Muscle of arm (tissue), 12 donors: ENCODE results near the gene IDH2. TPM values are rescaled to one million over a fixed set of nuclear protein-coding genes. Genes with fewer than 3 reads are reported as not detected.

Source experiments
- polyA plus RNA-seq, 12 donors: library from polyadenylated mRNA; unstranded; fragments of 120-200 nt; gene quantifications; one replicate each; pipeline ENCODE4 v1.2.1, GENCODE V29; 2013; ENCODE audit not compliant: insufficient read length in 12 of 12

Gene IDH2
- polyA plus RNA-seq, 12 donors = 159 to 288 (median 245) TPM; not detected in 1

Other genes starting within 250 kb of the IDH2 start
- 10 to 100 TPM in 11 of 12 donors, not detected in 1; 12.1 to 36.4 (median 28.5) TPM for gene AP3S2, start 208.5 kb downstream of the IDH2 start, polyA plus RNA-seq
- 10 to 100 TPM in 11 of 12 donors, not detected in 1; 13.7 to 27.1 (median 17.7) TPM for gene ARPIN, start 189.5 kb downstream of the IDH2 start, polyA plus RNA-seq
- 10 to 100 TPM in 11 of 12 donors, not detected in 1; 16.5 to 43.8 (median 21.0) TPM for gene ZNF710, start 101.1 kb downstream of the IDH2 start, polyA plus RNA-seq
- gene SEMA4B, start 98.9 kb upstream of the IDH2 start, polyA plus RNA-seq = 10 to 100 TPM in 2 of 12 donors, 1 to 10 TPM in 9, not detected in 1; 3.5 to 19.7 (median 6.4) TPM
- gene CIB1, start 131.5 kb upstream of the IDH2 start, polyA plus RNA-seq = 10 to 100 TPM in 11 of 12 donors, not detected in 1; 18.9 to 32.1 (median 21.9) TPM
- gene GDPGP1, start 131.7 kb upstream of the IDH2 start, polyA plus RNA-seq = 1 to 10 TPM in 10 of 12 donors, not detected in 2; 1.4 to 3.1 (median 2.1) TPM
- under 1 TPM in 8 of 12 donors, not detected in 4; 0.08 to 0.36 (median 0.21) TPM for gene TTLL13, start 147.1 kb upstream of the IDH2 start, polyA plus RNA-seq
- 100 to 1,000 TPM in 9 of 12 donors, 10 to 100 TPM in 2, not detected in 1; 73.0 to 111 (median 105) TPM for gene NGRN, start 163.2 kb upstream of the IDH2 start, polyA plus RNA-seq
- gene ZNF774, start 249.8 kb upstream of the IDH2 start, polyA plus RNA-seq = 1 to 10 TPM in 10 of 12 donors, not detected in 2; 1.9 to 4.2 (median 3.1) TPM